ENCODE results near the gene KIAA1671.
A peak's percentile ranks its signal among the peaks of the same experiment; 100 is the strongest.
"Not testable (repeated sequence)": the region's sequence is repeated elsewhere in the genome, so short reads cannot be mapped to it uniquely, and the experiment has no call there.

KIAA1671 gene

DNA sequence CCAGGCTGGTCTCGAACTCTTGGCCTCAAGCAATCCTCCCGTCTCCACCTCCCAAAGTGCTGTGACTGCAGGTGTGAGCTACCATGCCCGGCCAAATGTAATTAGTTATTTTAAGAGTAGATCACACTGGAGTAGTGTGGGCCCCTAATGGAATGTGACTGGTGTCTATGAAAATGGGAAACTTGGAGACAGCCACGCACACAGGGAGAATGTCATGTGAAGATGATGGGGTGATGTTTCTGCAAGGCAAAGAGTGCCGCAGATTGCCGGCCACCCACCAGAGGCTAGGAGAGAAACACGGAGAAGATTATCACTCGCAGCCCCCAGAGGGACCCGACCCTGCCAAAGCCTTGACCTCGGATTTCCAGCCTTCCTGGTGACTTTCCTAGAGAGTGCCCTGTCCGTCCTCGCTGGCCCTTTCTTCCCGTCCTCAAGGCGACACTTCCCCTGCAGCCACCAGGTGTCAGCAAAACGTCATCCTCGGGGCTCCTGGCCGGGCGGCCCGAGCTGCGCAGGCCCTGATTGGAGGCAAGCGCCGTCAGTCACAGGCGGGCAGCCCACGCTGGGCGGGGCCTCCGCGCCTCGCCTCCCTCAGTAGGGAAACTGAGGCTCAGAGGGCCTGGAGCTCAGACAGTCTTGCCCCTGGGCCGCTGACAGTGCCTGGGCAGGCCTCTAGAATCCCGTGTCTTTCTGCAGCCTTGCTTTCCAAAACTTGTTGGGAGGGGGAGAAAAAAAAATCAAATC, 283.2 kb downstream of the KIAA1671 start:
- DNase-seq (ENCODE audit: low read depth): peak; percentile 32

DNA sequence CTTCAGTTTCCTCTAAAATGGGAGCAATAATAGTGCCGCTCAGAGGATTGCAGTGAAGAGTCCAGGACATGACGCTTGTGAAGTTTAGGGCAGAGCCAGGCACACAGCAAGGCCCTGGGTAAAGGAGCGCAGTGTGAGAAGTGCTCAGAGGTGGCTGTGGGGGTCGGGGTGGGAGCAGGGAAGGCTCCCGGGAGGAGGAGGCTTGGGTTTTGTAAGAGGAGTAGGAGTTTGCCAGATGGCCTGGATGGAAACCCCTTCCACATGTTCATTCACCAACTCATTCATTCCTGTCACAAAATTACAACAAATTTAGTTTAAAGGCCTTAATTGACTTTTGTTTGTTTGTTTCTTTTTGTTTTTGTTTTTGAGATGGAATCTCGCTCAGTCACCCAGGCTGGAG, 283.9 kb downstream of the KIAA1671 start:
- DNase-seq (ENCODE audit: low read depth): no peak

DNA sequence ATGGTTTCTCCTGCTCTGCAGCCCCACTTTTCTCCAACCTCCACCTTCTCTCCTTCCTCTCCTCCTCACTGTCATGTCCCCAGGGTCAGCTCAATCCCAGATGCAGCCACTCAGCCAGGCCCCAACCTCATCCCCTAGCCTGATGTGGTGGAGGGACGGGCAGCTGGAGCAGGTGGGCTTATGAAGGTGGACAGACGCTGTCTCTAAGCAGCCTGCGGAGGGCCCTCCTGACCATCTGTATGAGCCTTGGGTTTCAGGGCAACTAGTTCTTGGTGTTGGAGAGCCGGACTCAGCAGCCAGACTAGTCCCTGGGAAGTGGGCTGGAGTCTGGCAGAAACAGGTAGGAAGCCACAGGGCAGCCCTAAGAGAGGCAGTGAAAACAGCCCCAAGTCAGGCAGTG, 285.0 kb downstream of the KIAA1671 start:
- no peak for DNase-seq (ENCODE audit: low read depth)

DNA sequence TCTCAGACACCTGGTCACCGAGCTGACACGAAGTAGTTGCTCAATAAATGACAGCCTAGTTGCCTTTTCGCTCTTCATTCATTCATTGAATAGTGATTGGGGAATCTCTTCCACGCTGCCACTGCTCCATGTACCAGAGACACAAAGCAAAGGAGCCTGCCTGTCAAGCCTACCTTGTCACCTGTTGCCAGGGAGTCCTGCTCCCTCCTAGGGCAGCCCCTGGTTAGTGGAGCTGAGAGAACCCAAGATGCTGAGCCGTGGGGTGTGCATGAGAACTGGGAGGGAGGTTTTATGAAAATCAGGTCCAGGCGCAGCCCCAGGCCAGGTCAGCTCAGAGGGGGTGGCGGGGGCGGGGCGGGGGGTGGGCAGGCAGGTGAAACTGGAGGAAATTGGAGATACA, 285.5 kb downstream of the KIAA1671 start:
- not testable (repeated sequence) for DNase-seq (ENCODE audit: low read depth)
